IPS-15b (cell line): ENCODE results near the gene PLEKHM2.

Source experiments
- H3K27me3 ChIP-seq: one replicate; pipeline ENCODE4 v1.6.1; 2013; ENCODE audit warnings: low read length; ENCODE audit not compliant: control insufficient read depth, insufficient read depth
- H3K36me3 ChIP-seq: one replicate; pipeline ENCODE4 v1.6.1; 2013; ENCODE audit warnings: low read length; ENCODE audit not compliant: control insufficient read depth, insufficient read depth
- H3K4me1 ChIP-seq: one replicate; pipeline ENCODE4 v1.6.1; 2013; ENCODE audit warnings: mild to moderate bottlenecking, low read length; ENCODE audit not compliant: control insufficient read depth, insufficient read depth
- H3K4me3 ChIP-seq: one replicate; pipeline ENCODE4 v1.5.1; 2013; ENCODE audit warnings: low read depth, low read length
- H3K9ac ChIP-seq: one replicate; pipeline ENCODE4 v1.6.1; 2013; ENCODE audit warnings: low read depth, mild to moderate bottlenecking, low read length
- H3K9me3 ChIP-seq: one replicate; pipeline ENCODE4 v1.6.1; 2013; ENCODE audit warnings: mild to moderate bottlenecking, low read length; ENCODE audit not compliant: control insufficient read depth, insufficient read depth

PLEKHM2 gene

GRCh38 chr1:15738416-15739113 is 54.4 kb downstream of the PLEKHM2 start:
- no peaks in the 10 kb centered on the region for H3K9me3 ChIP-seq

DNA sequence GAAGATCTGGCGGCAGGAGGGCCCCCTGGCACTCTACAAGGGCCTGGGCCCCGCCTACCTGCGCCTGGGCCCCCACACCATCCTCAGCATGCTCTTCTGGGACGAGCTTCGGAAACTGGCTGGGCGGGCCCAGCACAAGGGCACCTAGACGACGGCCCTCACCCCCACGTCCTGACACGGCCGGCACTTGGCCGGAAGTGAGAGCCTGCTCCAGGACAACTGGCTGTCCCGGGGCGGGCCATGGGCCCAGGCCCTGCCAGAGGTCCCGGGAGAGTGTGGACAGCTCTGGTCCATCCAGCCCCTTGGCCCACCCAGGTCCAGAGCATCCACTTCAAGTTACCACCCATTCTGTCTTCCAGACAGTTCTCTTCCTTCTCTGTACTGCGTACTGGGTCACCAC is 55.1 kb downstream of the PLEKHM2 start:
- no peaks in the 10 kb centered on the region for H3K9me3 ChIP-seq
- H3K4me1 ChIP-seq, result no peaks in the 10 kb centered on the region
- no peak overlapping the region for H3K4me3 ChIP-seq
- no peaks in the 10 kb centered on the region for H3K27me3 ChIP-seq
- no peak overlapping the region for H3K9ac ChIP-seq
- peaks cover 10% of the 10 kb centered on the region for H3K36me3 ChIP-seq

More at GRCh38 chr1:15738416-15739113, 54.4 kb downstream of the PLEKHM2 start:
- H3K27me3 ChIP-seq, result no peaks in the 10 kb centered on the region
- H3K36me3 ChIP-seq, result peaks cover 13% of the 10 kb centered on the region
- H3K4me3 ChIP-seq, result no peak overlapping the region
- H3K9ac ChIP-seq, result no peak overlapping the region
- H3K4me1 ChIP-seq, result no peaks in the 10 kb centered on the region

DNA sequence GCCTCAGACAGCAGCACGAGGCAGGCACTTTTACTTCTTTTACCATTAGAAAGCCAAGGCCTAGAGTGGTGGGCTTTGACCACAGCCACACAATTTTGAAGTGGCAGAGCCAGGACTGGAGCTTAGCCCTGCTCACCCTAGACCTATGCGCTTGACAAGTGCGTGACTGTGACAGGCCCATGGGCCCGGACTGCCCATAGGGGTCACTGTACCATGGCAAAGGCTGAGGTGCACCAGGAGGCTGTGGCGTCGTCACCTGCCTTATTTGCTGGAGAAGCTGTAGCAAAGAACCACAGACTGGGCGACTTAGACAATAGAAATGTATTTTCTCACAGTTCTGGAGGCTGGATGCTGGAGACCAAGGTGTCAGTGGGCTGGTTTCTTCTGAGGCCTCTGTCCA is 55.6 kb downstream of the PLEKHM2 start:
- Histone ChIP-seq H3K27me3 (no peaks in the 10 kb centered on the region), H3K4me3 (no peak overlapping the region), H3K9ac (no peak overlapping the region), H3K4me1 (no peaks in the 10 kb centered on the region), H3K9me3 (no peaks in the 10 kb centered on the region), H3K36me3 (peaks cover 10% of the 10 kb centered on the region)

DNA sequence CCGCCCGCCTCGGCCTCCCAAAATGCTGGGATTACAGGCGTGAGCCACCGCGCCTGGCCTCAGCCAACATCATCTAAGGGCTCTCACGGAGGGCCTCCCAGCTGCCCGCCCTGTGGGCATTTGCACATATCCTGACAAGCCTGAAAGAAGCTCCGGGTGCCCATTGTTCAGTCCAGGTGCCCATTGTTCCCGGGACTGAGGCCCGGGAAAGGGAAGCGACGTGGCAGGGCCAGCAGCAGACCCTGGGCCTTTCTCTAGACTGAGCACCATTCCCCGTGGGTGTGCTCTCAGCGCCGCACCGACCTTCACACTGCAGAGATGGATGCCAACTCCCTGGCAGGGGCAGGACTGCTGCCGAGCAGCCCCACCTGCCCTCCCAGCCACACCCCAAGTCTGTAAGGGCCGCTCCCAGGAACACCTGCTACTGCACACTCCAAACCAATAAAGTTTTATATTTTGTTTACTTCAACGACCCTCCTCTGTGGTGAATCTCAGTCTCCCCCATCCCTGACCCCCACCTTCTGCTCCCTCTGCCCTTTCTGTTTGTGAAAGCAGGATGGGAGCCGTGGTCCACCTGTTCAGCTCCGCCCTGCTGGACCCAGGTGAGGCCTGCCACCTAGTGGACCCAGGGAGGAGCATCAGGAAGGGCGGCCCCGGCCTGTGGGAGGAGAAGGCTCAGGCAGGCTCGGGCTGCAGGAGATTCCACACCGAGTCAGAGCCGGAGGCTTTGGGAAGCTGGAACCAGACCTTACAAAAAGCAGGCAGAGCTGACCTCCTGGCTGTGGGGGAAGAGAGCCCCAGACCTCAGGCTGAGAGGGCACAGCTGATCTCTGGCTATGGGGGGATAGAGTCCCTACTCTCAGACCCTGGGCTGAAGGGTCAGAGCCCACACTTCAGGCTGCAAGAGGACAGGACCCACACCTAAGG is 57.1 kb downstream of the PLEKHM2 start:
- Histone ChIP-seq H3K9me3 (no peaks in the 10 kb centered on the region), H3K9ac (no peak overlapping the region)

DNA sequence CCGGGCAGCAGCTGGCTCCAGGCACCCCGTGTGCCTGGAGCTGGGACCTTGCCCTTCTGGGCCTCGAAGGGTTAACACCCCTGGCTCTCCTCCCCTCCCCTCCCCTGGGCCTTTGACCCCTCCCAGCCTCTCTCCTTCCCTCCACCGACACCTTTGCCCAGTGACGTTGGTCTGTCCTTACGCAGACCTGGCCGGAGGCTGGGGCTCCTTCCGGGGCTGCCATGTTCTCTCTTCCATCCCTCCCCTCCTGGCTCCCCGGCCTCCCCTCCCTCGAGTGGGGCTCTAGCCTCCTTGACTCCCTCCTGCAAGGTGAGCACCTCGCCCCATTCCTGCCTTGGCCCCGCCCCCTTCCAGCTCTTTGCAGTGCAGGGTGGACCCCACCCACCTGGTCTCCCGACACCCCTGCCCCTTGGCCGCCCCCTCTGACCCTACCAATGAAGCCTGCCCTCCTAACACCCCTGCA is 58.2 kb downstream of the PLEKHM2 start, which contains the start of gene TMEM82:
Gene TMEM82, plus strand, starts transcription at position 161 of the 463 bp plus-strand sequence. Its CDS starts 61 bp downstream, at position 222.
- peaks cover 7% of the 10 kb centered on the region for H3K36me3 ChIP-seq
- H3K9ac ChIP-seq, result no peak within 1 kb of the TSS
- H3K27me3 ChIP-seq, result no peaks in the 10 kb centered on the region
- no peaks in the 10 kb centered on the region for H3K9me3 ChIP-seq
- no peaks in the 10 kb centered on the region for H3K4me1 ChIP-seq
- H3K4me3 ChIP-seq, result no peak within 1 kb of the TSS

More for the DNA sequence above, 57.1 kb downstream of the PLEKHM2 start:
- H3K4me3 ChIP-seq, result no peak overlapping the region
- no peaks in the 10 kb centered on the region for H3K4me1 ChIP-seq
- peaks cover 7% of the 10 kb centered on the region for H3K36me3 ChIP-seq
- H3K27me3 ChIP-seq, result no peaks in the 10 kb centered on the region

DNA sequence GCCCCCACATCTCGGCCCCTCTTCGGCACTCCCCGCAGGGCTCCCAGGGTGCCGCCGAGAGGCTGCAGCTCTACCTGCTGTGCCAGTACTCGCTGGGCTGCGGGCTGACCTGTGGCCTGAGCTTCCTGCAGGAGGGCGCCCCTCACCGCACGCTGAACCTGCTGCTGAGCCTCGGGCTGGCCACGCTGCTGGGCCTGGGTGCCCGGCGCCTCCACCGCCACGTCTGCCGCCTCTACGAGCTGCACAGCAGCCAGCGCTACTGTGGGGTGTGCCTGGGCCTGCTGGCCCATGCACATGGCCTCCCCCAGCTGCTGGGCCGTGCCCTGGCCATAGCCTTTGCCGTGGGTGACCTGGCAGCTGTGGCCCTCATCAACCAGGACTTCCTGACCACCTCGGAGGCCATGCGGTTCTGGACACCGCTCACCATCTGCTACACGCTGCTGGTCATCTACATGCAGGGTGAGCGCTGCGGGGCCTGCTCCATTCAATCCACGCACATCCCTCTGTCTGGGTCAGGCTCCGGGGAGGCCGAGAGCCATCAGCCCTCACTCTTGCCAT is 60.1 kb downstream of the PLEKHM2 start:
- H3K36me3 ChIP-seq, result peaks cover 4% of the 10 kb centered on the region
- H3K4me1 ChIP-seq, result no peaks in the 10 kb centered on the region
- no peak overlapping the region for H3K9ac ChIP-seq
- no peak overlapping the region for H3K4me3 ChIP-seq
- H3K9me3 ChIP-seq, result no peaks in the 10 kb centered on the region
- H3K27me3 ChIP-seq, result no peaks in the 10 kb centered on the region

- no peaks in the 10 kb centered on the region for H3K9me3 ChIP-seq
- no peaks in the 10 kb centered on the region for H3K4me1 ChIP-seq
- no peak overlapping the region for H3K9ac ChIP-seq
- H3K4me3 ChIP-seq, result no peak overlapping the region
- no peaks in the 10 kb centered on the region for H3K36me3 ChIP-seq
- no peaks in the 10 kb centered on the region for H3K27me3 ChIP-seq
Measured at GRCh38 chr1:15747378-15747777, 63.3 kb downstream of the PLEKHM2 start.

GRCh38 chr1:15748264-15748663 is 64.1 kb downstream of the PLEKHM2 start:
- H3K9me3 ChIP-seq, result no peaks in the 10 kb centered on the region
- no peaks in the 10 kb centered on the region for H3K4me1 ChIP-seq
- H3K4me3 ChIP-seq, result no peak overlapping the region
- H3K27me3 ChIP-seq, result no peaks in the 10 kb centered on the region
- no peak overlapping the region for H3K9ac ChIP-seq
- no peaks in the 10 kb centered on the region for H3K36me3 ChIP-seq

DNA sequence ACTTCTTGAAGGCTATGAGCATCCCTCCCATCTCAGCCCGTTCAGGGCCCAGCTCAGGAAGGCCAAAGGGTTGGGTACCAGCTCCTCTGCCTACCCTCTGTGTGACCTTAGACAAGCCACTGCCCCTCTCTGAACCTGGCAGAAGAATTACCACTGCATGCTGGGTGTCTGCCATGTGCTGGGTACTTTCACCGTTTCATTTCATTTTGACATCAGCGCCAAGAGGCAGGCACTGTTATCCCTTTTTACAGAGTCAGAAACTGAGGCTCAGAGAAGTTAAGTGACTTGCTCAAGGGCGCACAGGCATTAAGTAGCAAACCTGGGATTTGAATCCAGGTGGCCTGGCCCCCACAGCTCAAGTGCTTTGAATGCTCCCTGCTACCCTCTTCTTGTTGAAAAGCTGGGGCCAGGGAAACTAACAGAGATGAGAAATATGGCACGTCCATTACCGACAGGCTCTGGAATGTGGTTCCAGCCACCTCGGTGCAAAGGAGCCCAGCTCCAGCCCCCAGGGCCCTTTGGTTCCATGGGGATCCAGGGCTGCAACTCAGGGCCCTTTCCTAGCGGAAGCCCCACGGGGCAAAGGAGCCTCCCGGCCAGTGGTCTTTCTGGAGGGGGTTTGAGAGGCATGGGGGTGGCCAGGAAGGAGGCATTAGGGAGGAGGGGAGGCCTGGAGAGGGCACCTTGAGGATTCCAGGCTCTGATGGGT is 64.7 kb downstream of the PLEKHM2 start:
- H3K4me1 ChIP-seq, result no peaks in the 10 kb centered on the region

DNA sequence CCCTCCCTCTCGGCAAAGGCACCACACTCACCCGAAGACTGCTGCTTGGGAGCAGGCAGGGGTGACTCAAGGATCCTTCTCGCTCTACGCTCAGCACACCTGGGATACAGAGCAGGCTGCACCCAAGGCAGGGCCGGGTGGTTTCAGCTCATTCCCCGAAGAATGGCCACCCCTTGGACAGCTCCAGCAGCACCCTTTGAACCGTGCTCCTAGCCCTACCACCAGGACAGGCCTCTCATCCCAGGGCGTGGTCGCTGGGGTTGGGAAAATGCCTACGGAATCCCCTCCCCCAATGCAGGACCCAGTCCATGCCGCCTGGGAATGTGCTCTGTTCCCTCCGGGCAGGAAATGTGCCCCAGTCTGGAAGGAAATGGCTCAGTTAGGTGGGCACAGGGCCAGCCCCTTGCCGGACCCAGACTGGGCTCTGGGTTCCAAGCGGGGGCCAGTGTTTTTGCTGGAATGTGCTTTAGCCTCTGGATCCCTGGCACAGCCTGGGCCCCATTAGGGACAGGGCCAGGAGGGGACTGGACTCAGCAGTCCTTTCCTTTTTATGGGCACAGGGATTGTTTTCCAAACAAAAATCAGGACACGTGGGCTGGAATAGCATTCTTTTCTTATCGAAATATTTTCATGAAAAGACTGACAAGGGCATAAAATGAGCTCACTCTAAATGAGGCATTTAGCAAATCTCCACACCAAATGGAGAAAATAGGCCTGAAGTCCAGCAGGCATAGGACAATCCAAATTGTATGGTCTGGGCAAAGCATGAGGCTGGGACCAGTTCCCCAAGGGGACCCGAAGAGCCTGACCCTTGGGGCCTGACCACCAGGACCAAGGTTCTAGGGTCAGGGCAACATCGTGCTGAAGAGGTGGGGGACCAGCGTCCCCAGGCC is 65.5 kb downstream of the PLEKHM2 start:
- Histone ChIP-seq H3K4me3 (no peak overlapping the region), H3K4me1 (no peaks in the 10 kb centered on the region), H3K27me3 (no peaks in the 10 kb centered on the region), H3K36me3 (no peaks in the 10 kb centered on the region), H3K9me3 (no peaks in the 10 kb centered on the region), H3K9ac (no peak overlapping the region)

More for the DNA sequence above, 64.7 kb downstream of the PLEKHM2 start:
- no peaks in the 10 kb centered on the region for H3K27me3 ChIP-seq
- no peaks in the 10 kb centered on the region for H3K36me3 ChIP-seq
- no peaks in the 10 kb centered on the region for H3K9me3 ChIP-seq
- H3K4me3 ChIP-seq, result no peak overlapping the region
- H3K9ac ChIP-seq, result no peak overlapping the region
